Ectodermal cell (in vitro differentiated cells): ENCODE data around the gene CERS6.

Experiments used
- H3K27ac ChIP-seq: 2 replicates; pipeline ENCODE4 v1.7.0; 2013; ENCODE audit warnings: mild to moderate bottlenecking, low read depth, low read length; ENCODE audit not compliant: insufficient read depth, poor library complexity, severe bottlenecking
- H3K27me3 ChIP-seq: 2 replicates; pipeline ENCODE4 v1.7.0; 2013; ENCODE audit warnings: mild to moderate bottlenecking, low read length; ENCODE audit not compliant: insufficient read depth, control insufficient read depth, poor library complexity, severe bottlenecking
- H3K36me3 ChIP-seq: one replicate; pipeline ENCODE4 v1.7.0; 2013; ENCODE audit warnings: low read length; ENCODE audit not compliant: control insufficient read depth, insufficient read depth
- H3K4me1 ChIP-seq: one replicate; pipeline ENCODE4 v1.7.0; 2013; ENCODE audit warnings: low read length; ENCODE audit not compliant: control insufficient read depth, insufficient read depth
- H3K4me3 ChIP-seq: 2 replicates; pipeline ENCODE4 v1.7.0; 2013; ENCODE audit warnings: low read depth, low read length, control low read depth; ENCODE audit not compliant: insufficient read depth
- H3K9me3 ChIP-seq: 2 replicates; pipeline ENCODE4 v1.7.0; 2013; ENCODE audit warnings: mild to moderate bottlenecking, low read length, moderate library complexity; ENCODE audit not compliant: control insufficient read depth
- WGBS, 2 experiments: methylation state at CpG; one replicate each; pipeline ENCODE4 v1.1.7; 2013; ENCODE audit warnings: missing lambda C conversion rate in 2 of 2; 5-methylcytosine and 5-hydroxymethylcytosine counted together

CERS6 gene

DNA sequence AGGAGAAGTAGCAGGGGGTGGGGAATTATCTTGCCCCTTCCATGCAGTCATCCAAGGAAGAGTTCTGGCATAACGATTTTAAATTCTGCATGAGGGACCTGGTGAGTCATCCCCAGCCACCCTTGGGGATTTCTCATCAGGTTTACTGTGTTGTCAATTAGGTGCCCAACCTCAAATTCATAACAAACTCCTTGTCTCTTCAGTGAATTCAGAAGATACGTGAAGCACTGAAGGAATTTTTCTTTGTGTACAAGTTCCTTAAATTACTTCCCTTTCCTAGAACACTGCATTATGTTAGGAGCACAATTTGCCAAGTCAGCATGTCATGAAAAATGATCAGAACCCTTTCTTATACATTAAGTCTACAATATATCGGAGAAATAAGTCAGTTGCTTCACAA, 275.5 kb downstream of the CERS6 start:
- Histone ChIP-seq H3K4me1 (peaks cover 15% of the 10 kb centered on the region), H3K27ac (no peak overlapping the region), H3K4me3 (no peak overlapping the region), H3K36me3 (no peaks in the 10 kb centered on the region), H3K9me3 (no peaks in the 10 kb centered on the region), H3K27me3 (no peaks in the 10 kb centered on the region)
- WGBS, 2 experiments, result 70 to 76% methylated on average over 2 to 3 of the region's 3 CpGs

DNA sequence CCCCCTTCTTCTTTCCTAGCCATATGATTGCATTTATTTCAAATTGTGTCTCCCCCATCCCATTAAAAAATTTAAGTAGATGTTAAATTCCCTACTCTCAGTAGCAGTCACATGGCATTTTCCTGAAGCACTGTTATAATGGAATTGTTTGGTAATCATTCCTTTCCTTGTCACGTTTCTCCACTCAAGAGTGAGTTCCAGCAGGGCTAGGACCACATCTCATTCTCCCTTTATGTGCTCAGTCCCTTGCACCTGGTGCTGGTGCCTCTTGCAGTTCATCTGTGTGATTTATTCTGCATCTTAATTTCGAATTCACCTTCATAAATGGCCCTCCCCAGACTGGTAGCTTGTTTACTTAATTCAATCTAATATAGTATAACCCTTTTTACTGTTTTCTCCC, 276.0 kb downstream of the CERS6 start:
- H3K27me3 ChIP-seq, result no peaks in the 10 kb centered on the region
- H3K4me1 ChIP-seq, result peaks cover 15% of the 10 kb centered on the region
- 83 to 86% methylated on average over 2 of the region's 2 CpGs for WGBS, 2 experiments
- no peaks in the 10 kb centered on the region for H3K9me3 ChIP-seq
- H3K4me3 ChIP-seq, result no peak overlapping the region
- H3K36me3 ChIP-seq, result no peaks in the 10 kb centered on the region
- H3K27ac ChIP-seq, result no peak overlapping the region

DNA sequence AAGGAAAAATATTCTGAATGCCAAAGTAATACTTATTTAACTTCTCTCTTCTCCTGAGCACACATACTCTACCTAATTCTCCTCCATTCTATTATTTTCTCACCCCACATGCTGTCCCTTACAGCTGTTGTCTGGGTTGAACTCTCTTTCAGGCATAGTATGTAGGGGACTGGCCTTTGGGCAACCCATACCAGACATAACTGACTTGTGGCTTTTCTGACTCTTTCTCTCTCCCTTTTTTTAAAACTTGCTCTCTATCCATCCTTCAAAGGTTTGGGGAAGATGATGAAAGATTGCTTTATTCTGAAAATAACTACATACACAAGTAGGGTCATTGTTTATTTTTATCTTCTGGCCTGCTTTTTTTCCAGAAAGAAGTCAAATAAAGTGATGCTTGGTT, 276.4 kb downstream of the CERS6 start:
- H3K27ac ChIP-seq, result no peak overlapping the region
- H3K27me3 ChIP-seq, result no peaks in the 10 kb centered on the region
- H3K9me3 ChIP-seq, result no peaks in the 10 kb centered on the region
- no peaks in the 10 kb centered on the region for H3K36me3 ChIP-seq
- H3K4me1 ChIP-seq, result peaks cover 15% of the 10 kb centered on the region
- H3K4me3 ChIP-seq, result no peak overlapping the region

DNA sequence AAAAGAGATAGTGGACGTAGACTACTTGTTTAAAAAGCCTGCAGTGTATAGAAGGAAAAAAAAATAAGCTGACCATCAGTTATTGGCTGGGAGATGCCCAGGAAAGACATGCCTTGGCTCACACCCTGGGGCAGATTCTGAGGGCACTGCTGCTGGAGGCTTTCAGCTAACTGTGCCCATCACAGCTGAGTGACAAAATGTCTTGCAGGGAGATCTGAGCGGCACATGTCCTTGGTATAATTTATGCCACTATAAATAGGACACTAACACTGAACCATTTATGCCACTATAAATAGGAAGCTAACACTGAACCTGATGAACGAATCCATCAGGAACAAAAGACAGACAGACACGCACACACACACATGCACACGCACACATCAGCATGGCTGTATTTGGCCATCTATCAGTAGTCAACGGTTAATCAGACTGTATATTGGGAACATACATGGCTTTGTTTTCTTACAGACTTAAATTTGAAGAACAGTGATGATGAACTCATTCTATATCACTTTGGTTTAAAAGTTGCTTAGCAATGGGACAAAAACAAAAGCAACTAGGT, 278.2 kb downstream of the CERS6 start:
- H3K4me1 ChIP-seq, result peaks cover 15% of the 10 kb centered on the region
- no peaks in the 10 kb centered on the region for H3K9me3 ChIP-seq
- no peaks in the 10 kb centered on the region for H3K27me3 ChIP-seq
- WGBS, 2 experiments, result 93 to 94% methylated on average over 6 of the region's 6 CpGs
- H3K4me3 ChIP-seq, result no peak overlapping the region
- no peaks in the 10 kb centered on the region for H3K36me3 ChIP-seq
- no peak overlapping the region for H3K27ac ChIP-seq

DNA sequence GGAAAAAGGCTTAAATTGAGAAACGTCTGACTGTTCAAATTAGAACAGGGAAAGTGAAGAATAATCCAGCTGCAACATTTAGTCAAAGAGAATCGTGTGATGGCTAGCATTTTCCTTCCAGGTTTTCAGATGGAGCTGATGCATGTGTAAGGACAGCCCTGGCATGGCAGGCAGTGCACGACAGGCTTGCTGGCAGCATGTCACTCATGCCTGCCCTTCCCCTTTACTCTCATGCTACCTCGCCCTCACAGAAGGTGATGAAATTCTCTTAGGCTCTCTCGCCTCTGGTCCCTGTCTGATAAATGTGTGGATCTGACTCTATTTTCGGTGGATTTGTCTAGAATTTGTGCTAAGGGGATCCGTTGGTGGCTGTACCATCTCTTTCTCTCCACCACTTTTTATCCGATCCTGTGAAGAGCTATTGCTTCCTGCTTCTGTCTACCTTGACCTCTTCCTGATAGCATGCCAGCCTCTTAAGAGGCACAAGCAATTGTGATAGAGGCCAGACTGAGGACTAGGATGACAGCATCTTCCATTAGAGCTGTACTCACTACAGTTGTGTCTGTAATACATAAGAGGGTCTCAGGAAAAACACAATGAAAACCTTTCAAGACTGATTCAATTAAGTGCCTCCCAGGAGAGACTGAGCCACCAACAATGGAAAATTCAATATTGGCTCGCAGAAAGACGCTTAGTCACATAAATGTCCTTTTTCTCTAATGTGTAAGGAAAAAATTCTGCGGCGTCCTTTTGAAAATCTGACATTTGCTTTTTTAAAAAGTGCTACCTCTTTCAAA, 280.8 kb downstream of the CERS6 start:
- Histone ChIP-seq H3K4me3 (no peak overlapping the region), H3K27me3 (no peaks in the 10 kb centered on the region), H3K9me3 (no peaks in the 10 kb centered on the region), H3K4me1 (no peaks in the 10 kb centered on the region), H3K27ac (no peak overlapping the region), H3K36me3 (no peaks in the 10 kb centered on the region)
- WGBS, 2 experiments, result 93 to 96% methylated on average over 12 of the region's 12 CpGs

DNA sequence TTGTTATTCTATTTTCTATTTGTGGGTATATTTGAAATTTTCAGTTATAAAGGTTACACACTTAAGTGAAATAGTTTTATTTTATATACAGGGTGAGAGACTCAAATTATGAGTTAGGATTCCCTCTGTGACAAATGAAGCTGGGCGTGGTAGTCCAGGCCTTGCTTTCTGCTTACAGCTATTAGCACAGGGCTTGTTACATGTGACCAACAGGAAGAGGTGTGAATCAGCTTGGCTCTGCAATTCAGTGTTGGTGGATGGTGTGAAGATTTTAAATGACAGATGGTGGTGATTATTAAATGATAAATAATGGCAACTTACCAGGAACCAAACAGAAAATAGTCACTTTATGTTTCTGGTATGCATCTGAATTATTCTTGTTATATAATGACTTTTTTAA, 282.0 kb downstream of the CERS6 start:
- Histone ChIP-seq H3K4me1 (no peaks in the 10 kb centered on the region), H3K9me3 (no peaks in the 10 kb centered on the region), H3K4me3 (no peak overlapping the region), H3K27me3 (no peaks in the 10 kb centered on the region), H3K27ac (no peak overlapping the region), H3K36me3 (no peaks in the 10 kb centered on the region)
- 98 to 100% methylated on average over 1 of the region's 1 CpG for WGBS, 2 experiments

DNA sequence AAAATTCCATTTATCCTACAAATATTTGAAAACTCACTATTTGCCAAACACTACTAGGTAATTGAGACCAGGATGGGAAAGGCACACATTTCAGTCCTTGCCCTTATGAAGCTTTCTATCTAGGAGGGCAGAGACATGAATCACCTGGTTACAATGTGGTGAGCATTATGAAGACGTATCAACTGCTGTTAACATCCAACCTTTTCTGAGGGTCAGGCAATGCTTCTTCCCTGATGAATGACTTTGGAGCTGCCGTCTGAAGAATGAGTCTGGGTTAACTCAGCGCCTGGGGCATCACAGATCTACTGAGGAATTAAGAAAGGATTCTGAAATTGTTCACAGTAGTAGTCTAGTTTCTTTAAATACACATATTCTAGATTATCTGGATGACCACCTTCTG, 284.3 kb downstream of the CERS6 start:
- Histone ChIP-seq H3K27ac (no peak overlapping the region), H3K36me3 (no peaks in the 10 kb centered on the region), H3K4me3 (no peak overlapping the region), H3K27me3 (no peaks in the 10 kb centered on the region), H3K9me3 (no peaks in the 10 kb centered on the region), H3K4me1 (no peaks in the 10 kb centered on the region)
- WGBS, 2 experiments, result 87 to 98% methylated on average over 2 to 3 of the region's 3 CpGs

DNA sequence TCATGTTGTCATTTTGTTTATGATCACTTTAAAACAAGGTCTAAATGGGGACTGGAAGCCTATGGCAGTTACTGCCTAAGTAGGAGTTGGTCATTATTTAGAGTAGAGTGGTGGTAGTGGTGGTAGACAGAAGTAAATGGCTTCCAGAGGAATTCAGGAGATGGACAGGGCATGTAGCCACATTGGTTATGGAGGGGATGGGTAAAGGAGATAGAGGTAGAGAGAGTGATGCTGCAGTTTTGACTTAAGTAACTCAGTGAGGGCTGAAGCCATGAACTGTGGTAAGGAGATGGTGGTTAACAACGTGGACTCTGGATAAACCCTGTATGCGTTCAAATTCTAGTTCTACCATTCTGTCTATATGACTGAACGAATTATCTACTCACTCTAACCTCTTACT, 284.7 kb downstream of the CERS6 start:
- Histone ChIP-seq H3K27me3 (no peaks in the 10 kb centered on the region), H3K36me3 (no peaks in the 10 kb centered on the region), H3K27ac (no peak overlapping the region), H3K9me3 (no peaks in the 10 kb centered on the region), H3K4me3 (no peak overlapping the region), H3K4me1 (no peaks in the 10 kb centered on the region)
- 70 to 74% methylated on average over 3 of the region's 3 CpGs for WGBS, 2 experiments

DNA sequence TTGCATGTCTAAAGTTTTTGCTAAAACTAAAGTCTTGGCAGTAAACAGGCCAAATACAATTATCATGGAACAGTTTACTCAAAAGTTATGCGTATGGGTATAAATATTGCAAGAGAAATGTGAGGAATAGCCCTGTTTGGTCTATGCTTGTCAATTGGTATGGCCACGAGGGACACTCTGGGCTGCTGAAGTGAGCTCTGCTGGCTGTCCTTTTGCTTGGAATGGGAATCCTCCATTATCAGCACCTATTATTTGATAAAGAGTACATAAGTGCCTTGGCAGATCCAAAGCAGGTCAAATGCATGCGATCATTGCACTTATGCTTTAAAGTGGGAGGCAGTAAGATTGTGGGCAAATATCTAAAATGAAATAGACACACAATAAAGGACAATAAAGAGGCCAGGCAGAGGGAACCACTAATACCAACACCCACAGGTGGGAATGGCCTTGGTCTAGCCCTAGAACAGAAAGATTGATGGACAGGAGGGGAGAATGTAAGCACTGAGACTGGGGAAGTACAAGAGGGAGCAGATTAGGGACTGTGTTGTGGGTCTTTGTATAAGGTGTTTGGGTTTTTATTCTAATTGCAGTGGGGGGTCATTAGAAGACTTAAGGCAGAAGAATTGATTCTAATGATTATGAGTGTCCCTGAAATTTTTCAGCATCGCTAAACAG, 286.3 kb downstream of the CERS6 start:
- no peak overlapping the region for H3K27ac ChIP-seq
- H3K36me3 ChIP-seq, result no peaks in the 10 kb centered on the region
- WGBS, 2 experiments, result 93 to 96% methylated on average over 3 to 4 of the region's 4 CpGs
- H3K9me3 ChIP-seq, result no peaks in the 10 kb centered on the region
- no peak overlapping the region for H3K4me3 ChIP-seq
- no peaks in the 10 kb centered on the region for H3K27me3 ChIP-seq
- H3K4me1 ChIP-seq, result no peaks in the 10 kb centered on the region

DNA sequence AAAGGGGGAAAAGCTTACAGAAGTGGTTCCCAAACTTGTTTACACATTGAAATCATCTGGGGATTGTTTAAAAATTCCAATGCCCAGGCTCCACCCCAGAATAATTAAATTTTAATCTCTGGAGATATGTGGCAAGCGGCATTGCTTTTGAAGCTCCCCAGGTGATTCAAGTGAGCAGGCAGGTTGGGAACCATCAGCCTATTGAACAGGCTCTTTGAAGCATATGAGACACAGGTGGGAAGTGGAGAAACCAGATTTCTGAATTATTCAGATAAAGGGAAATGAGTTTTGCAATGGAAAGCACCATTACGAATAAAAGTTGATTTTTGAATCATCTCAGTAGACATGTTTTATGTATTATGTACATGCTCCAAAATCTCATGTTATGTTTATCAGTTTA, 288.8 kb downstream of the CERS6 start:
- Histone ChIP-seq H3K27ac (no peak overlapping the region), H3K9me3 (no peaks in the 10 kb centered on the region), H3K27me3 (no peaks in the 10 kb centered on the region), H3K4me3 (no peak overlapping the region), H3K36me3 (no peaks in the 10 kb centered on the region), H3K4me1 (no peaks in the 10 kb centered on the region)
- WGBS, 2 experiments, result 96 to 99% methylated on average over 2 of the region's 2 CpGs
